ENCODE measurements around the gene FAM171A1. TPM values are rescaled to one million over a fixed set of nuclear protein-coding genes. Genes with fewer than 3 reads are reported as not detected.

Gene FAM171A1
- total and polyA plus RNA-seq, 2 experiments from 2014 or later = 24.4 to 29.5 TPM

GRCh38 chr10:15344256-15344875 is 26.7 kb downstream of the FAM171A1 start:
- Histone ChIP-seq H4K20me1 (ENCODE audit: insufficient read depth, poor library complexity, severe bottlenecking) (peaks cover 4% of the 10 kb centered on the region), H2AFZ (peak overlapping the region; percentile 21), H3K36me3 (replicated peaks; ENCODE audit: insufficient read depth, low read depth) (no peaks in the 10 kb centered on the region), H3K4me3 (no peak overlapping the region), H3K9me3 (ENCODE audit: low read depth) (no peaks in the 10 kb centered on the region), H3K4me1 (ENCODE audit: insufficient read depth) (peaks cover 28% of the 10 kb centered on the region), H3K9me2 (replicated peaks; ENCODE audit: insufficient read depth) (no peaks in the 10 kb centered on the region), H3K79me2 (peaks cover 81% of the 10 kb centered on the region), H3K4me2 (peak overlapping the region; percentile 47), H3K27me3 (no peaks in the 10 kb centered on the region), H3K27ac (peak overlapping the region; percentile 32)
- no peak for DNase-seq (ENCODE audit: low spot score)
- WGBS (ENCODE audit: low lambda C conversion rate, missing lambda C conversion rate) = 90% methylated on average over 4 of the region's 4 CpGs
- no peak for TF ChIP-seq EZH2 (IDR thresholded peaks at IDR 0.05; ENCODE audit: borderline replicate concordance)
- TF ChIP-seq EZH2phosphoT487 (IDR thresholded peaks at IDR 0.05; ENCODE audit: low read depth, severe bottlenecking, unreplicated experiment) = no peak
- no peak for TF ChIP-seq CTCF (IDR thresholded peaks at IDR 0.05; ENCODE audit: poor library complexity)

GRCh38 chr10:15342970-15343369 is 28.1 kb downstream of the FAM171A1 start:
- H4K20me1 ChIP-seq (ENCODE audit: insufficient read depth, poor library complexity, severe bottlenecking) = peaks cover 4% of the 10 kb centered on the region
- TF ChIP-seq EZH2phosphoT487 (IDR thresholded peaks at IDR 0.05; ENCODE audit: low read depth, severe bottlenecking, unreplicated experiment) (no peak), EZH2 (IDR thresholded peaks at IDR 0.05; ENCODE audit: borderline replicate concordance) (no peak), CTCF (IDR thresholded peaks at IDR 0.05; ENCODE audit: poor library complexity) (no peak)
- 94% methylated on average over 3 of the region's 3 CpGs for WGBS (ENCODE audit: low lambda C conversion rate, missing lambda C conversion rate)

GRCh38 chr10:15341502-15342128 is 29.5 kb downstream of the FAM171A1 start:
- H4K20me1 ChIP-seq (ENCODE audit: insufficient read depth, poor library complexity, severe bottlenecking) = peaks cover 4% of the 10 kb centered on the region
- 28% methylated on average over 7 of the region's 7 CpGs for WGBS (ENCODE audit: low lambda C conversion rate, missing lambda C conversion rate)
- peaks cover 18% of the 10 kb centered on the region for H3K4me1 ChIP-seq (ENCODE audit: insufficient read depth)
- H3K27me3 ChIP-seq = no peaks in the 10 kb centered on the region
- no peaks in the 10 kb centered on the region for H3K9me2 ChIP-seq (replicated peaks; ENCODE audit: insufficient read depth)
- peaks cover 84% of the 10 kb centered on the region for H3K79me2 ChIP-seq
- H3K4me2 ChIP-seq = no peak overlapping the region
- no peak overlapping the region for H3K4me3 ChIP-seq
- DNase-seq (ENCODE audit: low spot score) = no peak
- no peaks in the 10 kb centered on the region for H3K9me3 ChIP-seq (ENCODE audit: low read depth)
- no peak overlapping the region for H3K27ac ChIP-seq
- H3K36me3 ChIP-seq (replicated peaks; ENCODE audit: insufficient read depth, low read depth) = no peaks in the 10 kb centered on the region
- no peak overlapping the region for H2AFZ ChIP-seq
- TF ChIP-seq EZH2 (IDR thresholded peaks at IDR 0.05; ENCODE audit: borderline replicate concordance) (no peak), CTCF (IDR thresholded peaks at IDR 0.05; ENCODE audit: poor library complexity) (no peak), EZH2phosphoT487 (IDR thresholded peaks at IDR 0.05; ENCODE audit: low read depth, severe bottlenecking, unreplicated experiment) (no peak)

More at GRCh38 chr10:15342970-15343369, 28.1 kb downstream of the FAM171A1 start:
- no peaks in the 10 kb centered on the region for H3K36me3 ChIP-seq (replicated peaks; ENCODE audit: insufficient read depth, low read depth)
- no peak overlapping the region for H3K4me2 ChIP-seq
- H2AFZ ChIP-seq = no peak overlapping the region
- no peak overlapping the region for H3K27ac ChIP-seq
- H3K4me1 ChIP-seq (ENCODE audit: insufficient read depth) = peaks cover 24% of the 10 kb centered on the region
- H3K79me2 ChIP-seq = peaks cover 82% of the 10 kb centered on the region
- no peaks in the 10 kb centered on the region for H3K9me3 ChIP-seq (ENCODE audit: low read depth)
- no peak overlapping the region for H3K4me3 ChIP-seq
- no peaks in the 10 kb centered on the region for H3K27me3 ChIP-seq
- DNase-seq (ENCODE audit: low spot score) = no peak
- H3K9me2 ChIP-seq (replicated peaks; ENCODE audit: insufficient read depth) = no peaks in the 10 kb centered on the region
